ENCODE data around the gene GUK1. TPM values are rescaled to one million over a fixed set of nuclear protein-coding genes. Genes with fewer than 3 reads are reported as not detected.
"Not testable (repeated sequence)": the region's sequence is repeated elsewhere in the genome, so short reads cannot be mapped to it uniquely, and the experiment has no call there.

GUK1 gene
- total RNA-seq, 2 donors from 2014 or later, result 110 to 112 TPM

- no peaks in the 10 kb centered on the region for H3K36me3 ChIP-seq (ENCODE audit: control insufficient read depth, insufficient read depth, low read length)
- Mint-ChIP-seq H3K27ac (no peak overlapping the region), H3K36me3 (ENCODE audit: low read depth) (no peaks in the 10 kb centered on the region), H3K4me1 (peaks cover 4% of the 10 kb centered on the region), H3K27me3 (ENCODE audit: insufficient read depth) (no peaks in the 10 kb centered on the region), H3K4me3 (no peak overlapping the region), H3K9me3 (no peaks in the 10 kb centered on the region)
- no peak overlapping the region for H3K4me3 ChIP-seq (ENCODE audit: low read length)
- H3K9ac ChIP-seq (ENCODE audit: extremely low read depth, low read length, poor library complexity, severe bottlenecking), result no peak overlapping the region
- WGBS, 2 experiments (ENCODE audit: insufficient coverage in 1 of 2, insufficient read length in 1 of 2), result 82 to 87% methylated on average over 2 to 10 of the region's 32 CpGs
- no peaks in the 10 kb centered on the region for H3K27me3 ChIP-seq (ENCODE audit: control insufficient read depth, insufficient read depth, low read length, poor library complexity, severe bottlenecking)
- H3K4me1 ChIP-seq (ENCODE audit: control insufficient read depth, insufficient read depth, low read length), result no peaks in the 10 kb centered on the region
- no peak for DNase-seq
- no peaks in the 10 kb centered on the region for H3K9me3 ChIP-seq (ENCODE audit: control insufficient read depth, low read length)
- no peak for TF ChIP-seq CTCF (conservative IDR thresholded peaks at IDR 0.05)
- no peak overlapping the region for H3K27ac ChIP-seq (ENCODE audit: low read depth, low read length)
Measured at GRCh38 chr1:228182296-228183030, 42.4 kb downstream of the GUK1 start.

DNA sequence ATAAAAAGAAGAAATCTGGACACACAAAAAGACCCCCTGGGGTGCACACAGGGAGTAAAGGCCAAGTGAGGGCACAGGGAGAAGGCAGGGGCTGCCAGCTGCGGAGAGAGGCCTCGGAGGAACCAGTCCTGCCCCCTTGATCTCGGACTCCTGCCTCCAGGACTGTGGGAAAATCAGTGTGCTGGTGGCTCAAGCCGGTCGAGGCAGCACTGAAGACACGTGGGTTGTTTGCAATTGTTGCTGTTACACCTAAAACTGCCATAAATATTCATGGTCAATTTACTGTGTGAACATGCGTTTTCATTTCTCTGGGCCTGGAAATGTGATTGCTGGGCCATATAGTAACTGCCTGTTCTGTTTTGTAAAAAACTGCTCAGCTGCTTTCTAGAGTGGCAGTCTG is 44.1 kb downstream of the GUK1 start:
- Mint-ChIP-seq H3K4me1 (peaks cover 4% of the 10 kb centered on the region), H3K4me3 (no peak overlapping the region), H3K36me3 (ENCODE audit: low read depth) (no peaks in the 10 kb centered on the region), H3K27me3 (ENCODE audit: insufficient read depth) (peaks cover 11% of the 10 kb centered on the region), H3K27ac (no peak overlapping the region), H3K9me3 (no peaks in the 10 kb centered on the region)
- no peak for TF ChIP-seq CTCF (conservative IDR thresholded peaks at IDR 0.05)
- H3K27ac ChIP-seq (ENCODE audit: low read depth, low read length), result no peak overlapping the region
- no peak for DNase-seq
- no peaks in the 10 kb centered on the region for H3K9me3 ChIP-seq (ENCODE audit: control insufficient read depth, low read length)
- no peak overlapping the region for H3K4me3 ChIP-seq (ENCODE audit: low read length)
- 88 to 91% methylated on average over 7 of the region's 7 CpGs for WGBS, 2 experiments (ENCODE audit: insufficient coverage in 1 of 2, insufficient read length in 1 of 2)
- no peak overlapping the region for H3K9ac ChIP-seq (ENCODE audit: extremely low read depth, low read length, poor library complexity, severe bottlenecking)
- no peaks in the 10 kb centered on the region for H3K36me3 ChIP-seq (ENCODE audit: control insufficient read depth, insufficient read depth, low read length)
- no peaks in the 10 kb centered on the region for H3K27me3 ChIP-seq (ENCODE audit: control insufficient read depth, insufficient read depth, low read length, poor library complexity, severe bottlenecking)
- H3K4me1 ChIP-seq (ENCODE audit: control insufficient read depth, insufficient read depth, low read length), result no peaks in the 10 kb centered on the region

GRCh38 chr1:228185641-228185965 is 45.5 kb downstream of the GUK1 start:
- H3K4me3 ChIP-seq (ENCODE audit: low read length), result no peak overlapping the region
- H3K4me1 ChIP-seq (ENCODE audit: control insufficient read depth, insufficient read depth, low read length), result no peaks in the 10 kb centered on the region
- Mint-ChIP-seq H3K4me3 (no peak overlapping the region), H3K27ac (no peak overlapping the region), H3K4me1 (peaks cover 4% of the 10 kb centered on the region), H3K9me3 (no peaks in the 10 kb centered on the region), H3K36me3 (ENCODE audit: low read depth) (no peaks in the 10 kb centered on the region), H3K27me3 (ENCODE audit: insufficient read depth) (peaks cover 11% of the 10 kb centered on the region)
- H3K9ac ChIP-seq (ENCODE audit: extremely low read depth, low read length, poor library complexity, severe bottlenecking), result no peak overlapping the region
- no peak for TF ChIP-seq CTCF (conservative IDR thresholded peaks at IDR 0.05)
- no peaks in the 10 kb centered on the region for H3K9me3 ChIP-seq (ENCODE audit: control insufficient read depth, low read length)
- WGBS, 2 experiments (ENCODE audit: insufficient coverage in 1 of 2, insufficient read length in 1 of 2), result 82 to 87% methylated on average over 11 of the region's 11 CpGs
- H3K36me3 ChIP-seq (ENCODE audit: control insufficient read depth, insufficient read depth, low read length), result no peaks in the 10 kb centered on the region
- no peak overlapping the region for H3K27ac ChIP-seq (ENCODE audit: low read depth, low read length)
- no peaks in the 10 kb centered on the region for H3K27me3 ChIP-seq (ENCODE audit: control insufficient read depth, insufficient read depth, low read length, poor library complexity, severe bottlenecking)
- no peak for DNase-seq

- H3K4me1 ChIP-seq (ENCODE audit: control insufficient read depth, insufficient read depth, low read length); H3K27me3 ChIP-seq (ENCODE audit: control insufficient read depth, insufficient read depth, low read length, poor library complexity, severe bottlenecking); H3K4me3 ChIP-seq (ENCODE audit: low read length); DNase-seq; H3K36me3 Mint-ChIP-seq (ENCODE audit: low read depth); H3K9ac ChIP-seq (ENCODE audit: extremely low read depth, low read length, poor library complexity, severe bottlenecking); H3K27ac ChIP-seq (ENCODE audit: low read depth, low read length); H3K27ac Mint-ChIP-seq; H3K4me3 Mint-ChIP-seq; H3K9me3 Mint-ChIP-seq; H3K9me3 ChIP-seq (ENCODE audit: control insufficient read depth, low read length); H3K36me3 ChIP-seq (ENCODE audit: control insufficient read depth, insufficient read depth, low read length); H3K4me1 Mint-ChIP-seq: not testable (repeated sequence)
- WGBS, 2 experiments (ENCODE audit: insufficient coverage in 1 of 2, insufficient read length in 1 of 2), result 91 to 100% methylated on average over 1 to 2 of the region's 2 CpGs
- peaks cover 11% of the 10 kb centered on the region for H3K27me3 Mint-ChIP-seq (ENCODE audit: insufficient read depth)
Measured at GRCh38 chr1:228188249-228188648, 48.2 kb downstream of the GUK1 start.

Measured in endodermal cell (in vitro differentiated cells).